Myocyte (in vitro differentiated cells): ENCODE results near the gene RPL29. TPM values are rescaled to one million over a fixed set of nuclear protein-coding genes. Genes with fewer than 3 reads are reported as not detected.
A peak's percentile ranks its signal among the peaks of the same experiment; 100 is the strongest.

Experiments
- DNase-seq: peaks from one replicate; pipeline ENCODE4 v3.0.0-alpha.2; 2012; ENCODE audit warnings: low read depth
- total RNA-seq: library from RNA; depleted of rRNA; stranded (reverse); fragments of >200 nt; gene quantifications from 2 replicates; pipeline ENCODE4 v1.2.3, GENCODE V29; 2014

The RPL29 gene
- total RNA-seq, 1 donor from 2014 or later, result 1,610 TPM

DNA sequence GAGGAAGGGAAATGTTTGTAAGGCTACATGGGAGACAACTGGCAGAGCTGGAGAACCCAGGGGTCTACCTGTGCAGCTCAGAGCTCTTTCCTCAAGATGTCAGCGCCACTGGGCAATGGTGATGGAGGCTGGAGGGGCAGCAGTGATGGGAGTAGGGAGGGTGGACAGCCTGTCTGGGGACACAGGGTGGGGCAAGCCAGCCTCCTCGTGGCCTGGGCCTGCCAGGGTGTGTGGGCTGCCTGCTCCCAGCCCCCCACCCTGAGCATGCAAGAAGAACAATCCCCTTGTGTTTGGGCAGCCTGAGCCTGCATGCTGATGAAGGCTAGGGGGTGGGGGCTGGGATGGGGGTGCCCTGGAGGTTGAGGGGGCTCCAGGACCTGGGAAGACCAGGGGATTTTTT is 29.7 kb downstream of the RPL29 start:
- DNase-seq, result no peak

- DNase-seq, result no peak
These were observed 31.2 kb downstream of the RPL29 start for GRCh38 chr3:51964521-51964920.

- peak; percentile 97 for DNase-seq
These were observed 31.7 kb downstream of the RPL29 start for GRCh38 chr3:51963951-51964451.

- DNase-seq, result no peak
These were observed 32.7 kb downstream of the RPL29 start for GRCh38 chr3:51962854-51963530.

DNA sequence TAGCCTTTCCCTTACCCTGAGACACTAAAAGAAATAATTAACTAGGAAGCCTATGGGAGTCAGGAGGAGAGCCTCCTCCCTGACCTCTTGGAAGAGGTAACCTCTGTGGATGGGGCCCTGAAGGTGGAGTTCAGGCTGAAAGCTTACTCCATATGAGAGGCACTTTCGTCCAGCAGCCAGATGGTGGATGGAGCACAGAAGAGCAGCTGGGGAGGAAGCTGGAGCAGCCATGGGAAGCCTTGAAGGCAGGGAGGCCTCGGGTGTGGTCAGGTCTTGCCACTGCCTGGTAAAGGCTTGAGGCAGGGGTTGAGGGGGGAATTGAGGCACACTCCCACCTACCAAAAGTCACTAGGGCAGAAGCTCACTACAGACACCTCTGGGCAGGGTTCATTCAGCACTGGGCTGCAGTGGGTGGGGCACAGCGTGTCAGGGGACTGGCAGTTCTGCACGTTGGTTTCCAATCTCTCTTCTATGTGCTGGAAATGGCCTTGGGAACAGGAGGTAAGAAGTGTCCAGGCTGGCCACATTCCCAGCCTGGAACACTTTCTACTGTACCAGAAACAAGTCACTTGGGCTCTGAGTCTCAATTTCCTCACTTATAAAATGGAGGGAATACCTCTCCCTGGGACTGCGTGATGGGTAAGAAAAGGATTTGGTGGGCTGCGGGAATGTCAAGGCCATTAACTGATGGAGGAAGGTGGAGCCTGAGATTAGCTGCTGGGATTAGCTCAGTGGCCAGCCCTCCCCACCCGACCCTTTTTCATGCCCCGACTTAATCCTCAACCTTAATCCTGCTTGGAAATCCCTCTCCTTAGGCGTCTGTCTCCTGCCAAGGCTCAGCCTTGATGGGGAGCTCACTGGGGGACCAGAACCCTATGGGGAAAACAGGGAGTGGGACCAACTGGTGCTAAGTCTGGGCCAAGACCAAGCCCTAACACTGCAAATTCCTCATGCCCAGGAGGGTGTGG is 33.8 kb downstream of the RPL29 start:
- DNase-seq, result no peak

DNA sequence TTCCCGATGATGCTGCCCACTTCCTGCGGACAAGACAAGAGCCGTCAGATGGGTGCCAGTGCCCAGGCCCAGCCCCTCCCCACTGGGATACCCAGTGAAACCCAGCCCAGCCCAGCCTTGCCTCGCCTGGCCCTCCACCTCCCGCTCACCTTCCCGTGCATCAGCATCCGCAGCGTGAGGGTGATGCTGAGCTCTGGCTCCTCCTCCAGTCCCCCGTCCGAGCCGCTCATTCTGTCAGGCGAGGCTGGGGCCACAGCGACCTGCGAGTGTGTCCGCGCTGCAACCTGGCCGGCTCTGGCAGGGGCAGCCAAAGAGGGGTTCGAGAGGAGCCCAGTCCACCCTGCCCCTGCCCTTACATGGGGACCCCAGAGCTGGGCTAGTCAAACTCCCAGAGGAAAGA is 34.7 kb downstream of the RPL29 start:
- no peak for DNase-seq

GRCh38 chr3:51960386-51960785 is 35.3 kb downstream of the RPL29 start:
- DNase-seq, result no peak

DNA sequence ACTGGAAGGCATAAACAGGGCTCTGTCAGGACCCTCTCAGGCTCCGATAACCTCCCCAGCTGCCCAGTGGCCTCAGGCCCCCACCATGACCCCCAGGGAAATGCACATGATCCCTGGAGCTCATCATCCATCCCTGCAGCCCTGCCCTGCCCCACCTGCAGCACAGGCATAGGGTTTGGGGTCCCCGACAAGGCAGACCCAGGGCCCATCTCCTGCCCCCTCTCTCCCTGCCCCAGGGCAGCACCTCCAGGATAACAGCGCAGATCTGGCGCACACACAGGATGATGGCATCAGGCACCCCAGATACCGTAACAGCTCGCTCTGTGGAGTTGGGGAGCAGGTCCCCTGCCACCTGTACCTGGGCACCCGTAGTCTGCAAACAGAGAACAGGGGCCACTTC is 36.0 kb downstream of the RPL29 start:
- no peak for DNase-seq

DNA sequence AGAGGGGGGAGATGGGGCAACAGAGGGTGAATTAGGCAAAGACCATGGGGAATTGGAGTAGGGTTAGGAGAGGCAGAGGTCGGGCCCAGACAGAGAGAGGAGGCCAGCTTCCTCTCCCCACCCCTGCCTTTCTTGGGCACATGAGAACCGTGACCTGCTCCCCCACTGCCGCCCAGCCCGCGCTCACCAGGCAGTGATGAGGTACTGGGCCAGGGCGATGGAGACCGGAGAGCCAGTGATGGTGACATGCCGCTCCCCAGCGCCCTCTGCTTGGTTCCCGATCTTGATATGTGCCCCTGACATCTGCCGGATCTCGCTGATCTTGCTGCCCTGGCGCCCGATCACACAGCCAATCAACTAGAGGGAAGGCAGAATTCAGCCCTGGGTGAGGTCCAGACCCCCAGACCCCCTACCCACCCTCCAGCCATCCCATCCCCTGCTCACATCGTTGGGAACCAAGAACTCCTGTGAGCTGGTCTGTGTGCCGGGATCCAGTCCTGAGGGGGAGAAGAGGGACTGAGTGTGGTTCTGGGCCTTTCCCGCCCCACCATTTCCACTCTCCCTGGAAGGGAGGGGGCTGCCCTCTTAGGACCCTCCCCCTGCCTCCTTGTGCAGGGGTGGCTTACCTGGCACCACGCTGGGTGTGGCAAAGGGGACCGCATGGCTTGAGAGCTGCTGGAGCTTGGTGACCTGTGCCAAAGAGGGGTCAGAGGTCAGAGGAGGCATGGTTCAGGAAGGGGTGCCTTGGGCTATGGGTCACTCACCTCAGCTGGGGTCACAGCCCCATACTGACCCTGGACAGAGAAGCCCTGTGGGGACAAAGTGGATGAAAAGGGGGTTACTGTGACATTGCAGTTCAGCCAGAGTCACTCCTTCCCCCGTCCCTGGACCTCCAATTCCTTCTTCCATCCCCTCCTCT is 36.8 kb downstream of the RPL29 start:
- DNase-seq, result no peak

DNA sequence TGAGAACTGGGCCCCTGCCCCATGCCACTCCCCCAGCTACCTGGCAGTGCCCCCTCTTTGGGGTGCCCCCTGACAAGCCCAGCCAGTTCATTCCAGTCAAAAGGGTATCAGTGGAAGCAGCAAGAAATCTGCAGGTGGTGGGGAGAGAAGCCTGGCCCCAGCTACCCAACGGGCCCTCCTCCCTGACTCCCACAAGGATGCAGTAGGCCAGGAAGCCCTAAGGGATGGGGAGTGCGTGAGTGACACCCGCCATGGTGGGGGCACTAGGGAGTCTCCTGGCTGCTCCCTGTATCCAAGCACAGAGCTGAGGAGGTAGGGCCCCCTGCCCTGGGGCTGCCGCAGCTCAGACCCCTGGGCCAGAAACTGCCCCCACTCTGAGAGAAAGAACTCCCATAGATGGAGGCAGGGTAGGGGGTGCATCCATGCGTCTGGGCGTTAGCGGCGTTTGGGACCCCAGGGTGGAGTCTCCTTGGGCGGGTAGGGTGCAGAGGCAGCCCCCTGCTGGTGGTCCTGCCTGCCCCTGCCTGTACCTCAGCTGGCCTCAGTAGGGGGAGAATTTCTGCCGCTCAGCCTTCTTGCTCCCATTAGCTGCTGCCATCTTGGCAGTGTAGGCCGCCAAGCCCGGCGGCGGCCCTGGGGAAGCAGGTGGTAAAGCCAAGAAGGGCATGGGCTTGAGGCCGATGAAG is 38.0 kb downstream of the RPL29 start:
- no peak for DNase-seq

DNA sequence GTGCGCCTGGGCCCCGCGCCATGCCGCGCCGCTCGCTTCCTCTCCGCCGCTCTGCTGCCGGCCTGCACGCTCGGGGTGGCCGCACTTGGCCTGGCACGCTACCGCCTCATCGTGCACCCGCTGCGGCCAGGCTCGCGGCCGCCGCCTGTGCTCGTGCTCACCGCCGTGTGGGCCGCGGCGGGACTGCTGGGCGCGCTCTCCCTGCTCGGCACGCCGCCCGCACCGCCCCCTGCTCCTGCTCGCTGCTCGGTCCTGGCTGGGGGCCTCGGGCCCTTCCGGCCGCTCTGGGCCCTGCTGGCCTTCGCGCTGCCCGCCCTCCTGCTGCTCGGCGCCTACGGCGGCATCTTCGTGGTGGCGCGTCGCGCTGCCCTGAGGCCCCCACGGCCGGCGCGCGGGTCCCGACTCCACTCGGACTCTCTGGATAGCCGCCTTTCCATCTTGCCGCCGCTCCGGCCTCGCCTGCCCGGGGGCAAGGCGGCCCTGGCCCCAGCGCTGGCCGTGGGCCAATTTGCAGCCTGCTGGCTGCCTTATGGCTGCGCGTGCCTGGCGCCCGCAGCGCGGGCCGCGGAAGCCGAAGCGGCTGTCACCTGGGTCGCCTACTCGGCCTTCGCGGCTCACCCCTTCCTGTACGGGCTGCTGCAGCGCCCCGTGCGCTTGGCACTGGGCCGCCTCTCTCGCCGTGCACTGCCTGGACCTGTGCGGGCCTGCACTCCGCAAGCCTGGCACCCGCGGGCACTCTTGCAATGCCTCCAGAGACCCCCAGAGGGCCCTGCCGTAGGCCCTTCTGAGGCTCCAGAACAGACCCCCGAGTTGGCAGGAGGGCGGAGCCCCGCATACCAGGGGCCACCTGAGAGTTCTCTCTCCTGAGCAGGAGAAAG is 39.6 kb downstream of the RPL29 start:
- DNase-seq, result no peak

GRCh38 chr3:51955175-51955892 is 40.4 kb downstream of the RPL29 start, which contains the start of gene GPR62:
Gene GPR62 (plus strand): TSS chr3:51955381. CDS start chr3:51955653, 272 bp downstream.
- peak; percentile 51 for DNase-seq

DNA sequence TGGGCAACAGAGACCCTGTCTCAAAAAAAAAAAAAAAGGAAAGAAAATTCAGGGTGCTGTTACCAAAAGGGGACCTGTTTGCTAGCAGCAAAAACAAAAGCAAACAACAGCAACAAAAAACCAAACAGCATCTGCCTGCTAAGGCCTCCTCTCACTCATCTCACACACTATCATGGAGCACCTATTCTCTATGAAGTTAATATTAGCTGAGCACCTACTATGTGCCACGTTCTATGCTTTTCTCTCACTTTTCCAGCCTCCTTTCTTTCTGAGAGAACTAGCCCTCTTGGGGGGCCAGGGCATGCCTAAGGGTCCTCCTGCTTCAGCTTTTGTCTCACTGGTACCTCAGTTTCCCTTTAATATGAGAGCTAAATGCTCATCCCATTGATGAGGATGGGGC is 41.0 kb downstream of the RPL29 start:
- no peak for DNase-seq

GRCh38 chr3:51954105-51954504 is 41.6 kb downstream of the RPL29 start:
- no peak for DNase-seq

GRCh38 chr3:51953445-51953844 is 42.2 kb downstream of the RPL29 start:
- peak; percentile 57 for DNase-seq

DNA sequence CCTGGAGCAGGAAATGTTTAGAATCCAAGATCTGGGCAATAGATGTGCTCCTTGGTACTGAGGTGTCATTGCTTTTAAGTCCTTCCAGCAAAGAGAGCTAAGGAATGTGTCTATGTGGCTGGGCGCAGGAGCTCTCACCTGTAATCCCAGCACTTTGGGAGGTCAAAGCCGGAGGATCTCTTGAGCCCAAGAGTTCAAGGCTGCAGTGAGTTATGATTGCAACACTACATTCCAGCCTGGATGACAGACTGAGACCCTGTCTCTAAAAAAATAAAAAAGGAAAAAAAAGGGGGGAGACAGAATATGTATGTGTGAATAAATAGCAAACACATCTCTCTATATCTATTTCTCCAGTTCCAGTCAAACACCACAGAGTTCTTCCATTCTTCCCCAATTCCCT is 44.8 kb downstream of the RPL29 start:
- DNase-seq, result no peak

- no peak for DNase-seq
These were observed 46.6 kb downstream of the RPL29 start for GRCh38 chr3:51949121-51949520.

DNA sequence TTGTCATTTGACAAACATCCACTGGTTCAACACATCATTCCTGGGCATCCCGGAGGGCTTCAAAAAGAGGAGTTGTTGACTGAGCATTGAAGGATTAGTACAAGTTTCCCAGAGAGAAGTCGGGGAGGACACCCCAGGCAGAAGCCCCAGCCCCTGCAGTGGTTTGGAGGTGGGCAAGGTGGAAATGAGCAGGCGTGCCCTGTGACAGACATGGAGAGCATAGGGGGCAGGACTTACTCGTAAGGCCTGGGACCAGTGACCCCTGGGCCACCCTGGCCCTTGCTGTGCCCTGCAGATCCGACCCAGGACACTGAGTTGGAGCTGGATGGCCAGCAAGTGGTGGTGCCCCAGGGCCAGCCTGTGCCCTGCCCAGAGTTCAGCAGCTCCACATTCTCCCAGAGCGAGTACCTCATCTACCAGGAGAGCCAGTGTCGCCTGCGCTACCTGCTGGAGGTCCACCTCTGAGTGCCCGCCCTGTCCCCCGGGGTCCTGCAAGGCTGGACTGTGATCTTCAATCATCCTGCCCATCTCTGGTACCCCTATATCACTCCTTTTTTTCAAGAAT is 47.6 kb downstream of the RPL29 start:
- DNase-seq, result no peak
